Measurements from ENCODE around the gene SORBS1. TPM values are rescaled to one million over a fixed set of nuclear protein-coding genes. Genes with fewer than 3 reads are reported as not detected.

Gene SORBS1
- total and polyA plus RNA-seq, 2 of the 13 experiments (the other 11 are each of a cell fraction or from before 2014, with no cell fraction given): 16.8 to 39.8 TPM

DNA sequence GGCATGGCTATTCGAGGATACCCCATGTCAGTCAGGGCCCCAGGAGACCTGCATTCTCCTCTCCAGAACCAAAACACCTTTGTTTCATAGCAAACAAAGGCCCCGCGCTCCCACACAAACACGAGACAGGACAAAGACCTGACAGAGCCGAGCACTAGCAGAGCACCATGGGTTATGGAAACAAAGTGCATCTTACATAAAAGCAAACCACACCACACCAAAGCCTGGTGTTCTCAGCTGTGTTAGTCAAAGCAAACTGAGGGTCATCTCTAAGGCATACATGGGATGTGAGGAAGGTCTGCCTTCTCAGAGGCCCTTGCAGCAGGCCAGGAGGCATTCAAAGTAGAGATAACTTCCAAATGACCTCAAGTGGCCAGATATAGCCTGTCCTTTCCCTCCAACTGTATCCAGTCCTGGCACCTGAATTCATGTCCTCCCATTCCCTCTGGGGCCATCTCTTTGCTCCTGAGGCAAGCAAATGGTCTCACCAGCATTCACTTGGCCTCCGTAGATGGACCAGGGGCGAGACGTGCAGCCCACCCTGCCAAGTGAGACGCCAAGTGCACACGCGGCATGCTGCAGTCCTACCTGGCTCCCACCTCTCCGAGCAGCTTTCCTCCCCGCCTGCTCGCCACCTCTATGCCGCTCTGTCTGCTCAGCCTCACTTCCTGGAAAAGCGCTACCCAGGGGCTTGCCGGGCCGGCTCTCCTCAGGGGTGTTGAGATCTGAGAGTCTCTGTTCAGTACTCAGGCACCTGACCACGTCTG, 225.1 kb downstream of the SORBS1 start (continued):
- TF ChIP-seq, protein P1, sequence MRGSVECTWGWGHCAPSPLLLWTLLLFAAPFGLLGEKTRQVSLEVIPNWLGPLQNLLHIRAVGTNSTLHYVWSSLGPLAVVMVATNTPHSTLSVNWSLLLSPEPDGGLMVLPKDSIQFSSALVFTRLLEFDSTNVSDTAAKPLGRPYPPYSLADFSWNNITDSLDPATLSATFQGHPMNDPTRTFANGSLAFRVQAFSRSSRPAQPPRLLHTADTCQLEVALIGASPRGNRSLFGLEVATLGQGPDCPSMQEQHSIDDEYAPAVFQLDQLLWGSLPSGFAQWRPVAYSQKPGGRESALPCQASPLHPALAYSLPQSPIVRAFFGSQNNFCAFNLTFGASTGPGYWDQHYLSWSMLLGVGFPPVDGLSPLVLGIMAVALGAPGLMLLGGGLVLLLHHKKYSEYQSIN (CRISPR knock-in tag; IDR thresholded peaks at IDR 0.05; ENCODE audit: borderline replicate concordance): no peak
- no peak for TF ChIP-seq CCAR2 (optimal IDR thresholded peaks at IDR 0.05; ENCODE audit: low read depth, low read length)
- TF ChIP-seq, protein P2, sequence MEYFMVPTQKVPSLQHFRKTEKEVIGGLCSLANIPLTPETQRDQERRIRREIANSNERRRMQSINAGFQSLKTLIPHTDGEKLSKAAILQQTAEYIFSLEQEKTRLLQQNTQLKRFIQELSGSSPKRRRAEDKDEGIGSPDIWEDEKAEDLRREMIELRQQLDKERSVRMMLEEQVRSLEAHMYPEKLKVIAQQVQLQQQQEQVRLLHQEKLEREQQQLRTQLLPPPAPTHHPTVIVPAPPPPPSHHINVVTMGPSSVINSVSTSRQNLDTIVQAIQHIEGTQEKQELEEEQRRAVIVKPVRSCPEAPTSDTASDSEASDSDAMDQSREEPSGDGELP (IDR thresholded peaks at IDR 0.05; ENCODE audit: borderline replicate concordance, low read depth): peak; percentile 96
- TF ChIP-seq HDAC6 (IDR thresholded peaks at IDR 0.05; ENCODE audit: low read depth, low read length): no peak
- peak; percentile 61; the same call in 1 of the 2 replicates for TF ChIP-seq ISL2 (CRISPR knock-in tag; IDR thresholded peaks at IDR 0.05)
- no peak for TF ChIP-seq GTF3A (CRISPR knock-in tag; conservative IDR thresholded peaks at IDR 0.05)
- TF ChIP-seq, protein P3, sequence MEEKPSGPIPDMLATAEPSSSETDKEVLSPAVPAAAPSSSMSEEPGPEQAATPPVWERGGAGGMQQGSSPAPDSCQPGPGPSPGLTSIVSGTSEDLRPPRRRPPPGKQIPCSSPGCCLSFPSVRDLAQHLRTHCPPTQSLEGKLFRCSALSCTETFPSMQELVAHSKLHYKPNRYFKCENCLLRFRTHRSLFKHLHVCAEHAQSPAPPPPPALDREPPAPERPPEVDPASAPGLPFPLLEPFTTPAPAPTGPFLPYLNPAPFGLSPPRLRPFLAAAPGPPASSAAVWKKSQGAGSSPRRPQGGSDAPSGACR (CRISPR knock-in tag; IDR thresholded peaks at IDR 0.05): no peak
- 0 out of 2 replicates have a peak, but pooled peaks have one; percentile 47 for TF ChIP-seq ARID2 (CRISPR knock-in tag; IDR thresholded peaks at IDR 0.05; ENCODE audit: borderline replicate concordance)
- no peak for TF ChIP-seq ARNTL (CRISPR knock-in tag; IDR thresholded peaks at IDR 0.05)
- TF ChIP-seq, protein P4, sequence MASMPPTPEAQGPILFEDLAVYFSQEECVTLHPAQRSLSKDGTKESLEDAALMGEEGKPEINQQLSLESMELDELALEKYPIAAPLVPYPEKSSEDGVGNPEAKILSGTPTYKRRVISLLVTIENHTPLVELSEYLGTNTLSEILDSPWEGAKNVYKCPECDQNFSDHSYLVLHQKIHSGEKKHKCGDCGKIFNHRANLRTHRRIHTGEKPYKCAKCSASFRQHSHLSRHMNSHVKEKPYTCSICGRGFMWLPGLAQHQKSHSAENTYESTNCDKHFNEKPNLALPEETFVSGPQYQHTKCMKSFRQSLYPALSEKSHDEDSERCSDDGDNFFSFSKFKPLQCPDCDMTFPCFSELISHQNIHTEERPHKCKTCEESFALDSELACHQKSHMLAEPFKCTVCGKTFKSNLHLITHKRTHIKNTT (CRISPR knock-in tag; IDR thresholded peaks at IDR 0.05): no peak
- TF ChIP-seq SP4 (CRISPR knock-in tag; IDR thresholded peaks at IDR 0.05): no peak
- TF ChIP-seq, protein P5, sequence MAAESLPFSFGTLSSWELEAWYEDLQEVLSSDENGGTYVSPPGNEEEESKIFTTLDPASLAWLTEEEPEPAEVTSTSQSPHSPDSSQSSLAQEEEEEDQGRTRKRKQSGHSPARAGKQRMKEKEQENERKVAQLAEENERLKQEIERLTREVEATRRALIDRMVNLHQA (CRISPR knock-in tag; IDR thresholded peaks at IDR 0.05): no peak
- TF ChIP-seq ZFAT (CRISPR knock-in tag; conservative IDR thresholded peaks at IDR 0.05): no peak
- TF ChIP-seq RCOR2 (CRISPR knock-in tag; IDR thresholded peaks at IDR 0.05): peak; percentile 46
- TF ChIP-seq SMAD1 (CRISPR knock-in tag; IDR thresholded peaks at IDR 0.05; ENCODE audit: borderline replicate concordance, low read depth): no peak
- TF ChIP-seq, protein P6, sequence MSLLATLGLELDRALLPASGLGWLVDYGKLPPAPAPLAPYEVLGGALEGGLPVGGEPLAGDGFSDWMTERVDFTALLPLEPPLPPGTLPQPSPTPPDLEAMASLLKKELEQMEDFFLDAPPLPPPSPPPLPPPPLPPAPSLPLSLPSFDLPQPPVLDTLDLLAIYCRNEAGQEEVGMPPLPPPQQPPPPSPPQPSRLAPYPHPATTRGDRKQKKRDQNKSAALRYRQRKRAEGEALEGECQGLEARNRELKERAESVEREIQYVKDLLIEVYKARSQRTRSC (CRISPR knock-in tag; IDR thresholded peaks at IDR 0.05; ENCODE audit: low read depth): no peak
- no peak for TF ChIP-seq GATAD1 (CRISPR knock-in tag; IDR thresholded peaks at IDR 0.05)
- peak; percentile 72; the same call in 1 of the 2 replicates for TF ChIP-seq CREM (IDR thresholded peaks at IDR 0.05)
- no peak for TF ChIP-seq CREM (CRISPR knock-in tag; IDR thresholded peaks at IDR 0.05)
- no peak for TF ChIP-seq ZNF10 (CRISPR knock-in tag; IDR thresholded peaks at IDR 0.05; ENCODE audit: borderline replicate concordance, low read depth)
- no peak; the same call in 1 of the 2 replicates for TF ChIP-seq ZBTB38 (CRISPR knock-in tag; IDR thresholded peaks at IDR 0.05)
- no peak for TF ChIP-seq ZNF274 (CRISPR knock-in tag; IDR thresholded peaks at IDR 0.05)
- no peak for TF ChIP-seq ATF7-NPFF (CRISPR knock-in tag; IDR thresholded peaks at IDR 0.05; ENCODE audit: low read depth)
- TF ChIP-seq PHF21A (CRISPR knock-in tag; IDR thresholded peaks at IDR 0.05): 0 out of 2 replicates have a peak, but pooled peaks have one; percentile 35
- no peak for TF ChIP-seq NFE2 (CRISPR knock-in tag; IDR thresholded peaks at IDR 0.05)
